Tibial nerve (tissue), 4 donors: ENCODE results near the gene PEAK3.

ENCODE experiments used
- CTCF ChIP-seq, 5 experiments: fragments of 200-600 bp in 3 of 5; fragments of 450-650 bp in 2 of 5; sonication (generic) in 3 of 5; IDR thresholded peaks; one replicate each; pipeline ENCODE4 v1.5.1; 2016 to 2019; ENCODE audit warnings: antibody characterized with exemption in 5 of 5, mild to moderate bottlenecking in 3 of 5, moderate library complexity in 2 of 5
- EP300 ChIP-seq, 2 donors: sonication (generic); formaldehyde crosslinking; IDR thresholded peaks; one replicate each; pipeline ENCODE4 v1.6.1; 2017; ENCODE audit warnings: antibody characterized with exemption in 2 of 2, mild to moderate bottlenecking in 1 of 2
- POLR2A ChIP-seq, 2 donors: fragments of 450-650 bp; IDR thresholded peaks; one replicate each; pipeline ENCODE4 v1.6.1; 2017; ENCODE audit warnings: antibody characterized with exemption in 2 of 2, mild to moderate bottlenecking in 2 of 2, moderate library complexity in 2 of 2

- TF ChIP-seq CTCF (IDR thresholded peaks at IDR 0.05), result no peak
- TF ChIP-seq EP300 (IDR thresholded peaks at IDR 0.05), result no peak
- TF ChIP-seq POLR2A (IDR thresholded peaks at IDR 0.05), result no peak
Measured at GRCh38 chr19:2290441-2291184, 8.6 kb upstream of the PEAK3 start.
